ENCODE data around the gene RBM26. TPM values are rescaled to one million over a fixed set of nuclear protein-coding genes. Genes with fewer than 3 reads are reported as not detected.

Gene RBM26
- total and polyA plus RNA-seq, 2 of the 4 experiments (the other 2 are of a cell fraction): 17.6 to 18.1 TPM

DNA sequence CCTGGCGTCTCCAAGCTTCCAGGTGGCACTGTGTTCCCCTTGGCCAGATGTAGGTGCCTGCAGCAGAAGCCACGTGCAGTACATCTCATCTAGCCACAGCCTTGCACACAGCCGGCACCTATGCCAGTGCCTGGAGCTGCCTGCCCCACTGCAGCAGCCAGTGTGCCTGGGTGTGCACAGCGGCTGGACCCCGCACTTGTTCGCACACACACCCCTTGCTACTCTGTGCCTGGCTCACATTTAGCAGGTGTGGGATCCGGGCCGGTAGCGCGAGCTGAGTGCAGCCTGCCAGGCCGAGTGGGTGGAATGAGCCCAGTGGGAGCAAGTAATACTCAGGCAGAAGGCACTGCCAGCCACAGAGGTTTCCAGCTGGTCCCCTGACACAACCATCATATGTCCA is 26.9 kb upstream of the RBM26 start:
- 98% methylated on average over 11 of the region's 11 CpGs; no CpG with 5 or more reads in 1 of the 2 experiments for WGBS, 2 experiments (ENCODE audit: extremely low coverage in 2 of 2, insufficient read length in 1 of 2)
- H3K4me2 ChIP-seq (ENCODE audit: low read depth, low read length): no peak overlapping the region
- no peak overlapping the region for H2AK5ac ChIP-seq (ENCODE audit: low read depth, low read length)
- no TSS peak for BruUV-seq (replicated peaks)
- H4K20me1 ChIP-seq (ENCODE audit: insufficient read depth, low read length): no peaks in the 10 kb centered on the region
- no peak overlapping the region for H2BK15ac ChIP-seq (ENCODE audit: low read depth, low read length)
- peaks cover 2% of the 10 kb centered on the region; the same call in 1 of the 2 replicates for H3K4me1 ChIP-seq (ENCODE audit: control insufficient read depth, insufficient read depth, low read length)
- no peaks in the 10 kb centered on the region for H3K9me3 ChIP-seq (ENCODE audit: control insufficient read depth, insufficient read depth, low read length)
- H3K27ac ChIP-seq (ENCODE audit: insufficient read depth, low read length): no peak overlapping the region
- H3K56ac ChIP-seq (ENCODE audit: extremely low read depth, insufficient read depth, low read length): no peak overlapping the region
- H2AK9ac ChIP-seq (replicated peaks; ENCODE audit: low read depth, low read length, poor library complexity): peak overlapping the region; percentile 48
- DNase-seq (no peak), ATAC-seq (ENCODE audit: low read depth) (no peak)
- H4K8ac ChIP-seq (ENCODE audit: low read depth in 2 of 2, low read length in 2 of 2): no peak overlapping the region
- H3K4me3 ChIP-seq (ENCODE audit: insufficient read depth, low read depth, low read length): no peak overlapping the region
- in situ Hi-C loops (cut with MboI; ENCODE audit: low sequenced_read_pairs): no loop called here
- no peaks in the 10 kb centered on the region for H3K9me1 ChIP-seq (ENCODE audit: insufficient read depth, low read length)
- intact Hi-C loops (cut with micrococcal nuclease): no loop called here
- H4K91ac ChIP-seq (ENCODE audit: insufficient read depth, low read depth, low read length): no peak overlapping the region
- no peak overlapping the region for H3K9ac ChIP-seq (ENCODE audit: low read depth, low read length)
- H3K36me3 ChIP-seq (ENCODE audit: control insufficient read depth, insufficient read depth, low read length): no peaks in the 10 kb centered on the region
- no peak overlapping the region for H3K4ac ChIP-seq (ENCODE audit: low read depth, low read length)
- H2BK120ac ChIP-seq (ENCODE audit: low read depth, low read length): no peak overlapping the region
- H2BK5ac ChIP-seq (ENCODE audit: low read depth, low read length, poor library complexity, severe bottlenecking): no peak overlapping the region
- H3K14ac ChIP-seq (replicated peaks; ENCODE audit: low read depth, low read length): no peak overlapping the region
- H3K23ac ChIP-seq (ENCODE audit: low read depth, low read length): no peak overlapping the region
- H4K5ac ChIP-seq (ENCODE audit: low read depth, low read length): no peak overlapping the region
- POLR2A ChIA-PET (ENCODE audit: unreplicated experiment): interaction anchor here (0.6 kb wide), 1 partner anchor 25 kb away, joined by 3 read pairs; no protein-coding TSS in a partner anchor
- H2BK20ac ChIP-seq (ENCODE audit: low read depth, low read length): no peak overlapping the region
- dilution Hi-C loops (cut with HindIII; ENCODE audit: low sequenced_read_pairs, unreplicated experiment): loop anchor here (25.0 kb wide), 1 partner anchor 104 kb away; no protein-coding TSS in a partner anchor
- no peak overlapping the region for H3K18ac ChIP-seq (ENCODE audit: low read depth, low read length)
- H3K27me3 ChIP-seq (ENCODE audit: control insufficient read depth, insufficient read depth, low read length): no peaks in the 10 kb centered on the region
- TF ChIP-seq RAD21 (IDR thresholded peaks at IDR 0.05; ENCODE audit: low read length) (no peak), FOS (IDR thresholded peaks at IDR 0.05; ENCODE audit: low read depth, low read length) (no peak), MXI1 (IDR thresholded peaks at IDR 0.05; ENCODE audit: borderline replicate concordance, low read depth, low read length) (no peak), MAZ (IDR thresholded peaks at IDR 0.05; ENCODE audit: borderline replicate concordance, low read depth, low read length) (no peak), USF2 (IDR thresholded peaks at IDR 0.05; ENCODE audit: low read depth, low read length) (no peak), RCOR1 (IDR thresholded peaks at IDR 0.05; ENCODE audit: insufficient replicate concordance, low read length) (no peak), CHD1 (IDR thresholded peaks at IDR 0.05; ENCODE audit: low read depth, low read length) (no peak), CTCF (conservative IDR thresholded peaks at IDR 0.05; ENCODE audit: low read depth, low read length) (no peak), RFX5 (IDR thresholded peaks at IDR 0.05; ENCODE audit: low read depth, low read length) (no peak), NFE2L2 (IDR thresholded peaks at IDR 0.05; ENCODE audit: low read depth, low read length) (no peak), ELK1 (IDR thresholded peaks at IDR 0.05; ENCODE audit: borderline replicate concordance, low read depth, low read length) (no peak), BHLHE40 (IDR thresholded peaks at IDR 0.05; ENCODE audit: low read depth, low read length) (no peak), POLR2A (IDR thresholded peaks at IDR 0.05; ENCODE audit: low read depth, low read length) (no peak), SMC3 (IDR thresholded peaks at IDR 0.05; ENCODE audit: low read depth, low read length) (no peak), CEBPB (IDR thresholded peaks at IDR 0.05; ENCODE audit: low read depth, low read length) (no peak), MAFK (IDR thresholded peaks at IDR 0.05; ENCODE audit: low read depth, low read length) (no peak)
- no peak overlapping the region for H2AFZ ChIP-seq (replicated peaks; ENCODE audit: low read length, poor library complexity)
- CTCF ChIA-PET: no interaction called here
- H3K79me1 ChIP-seq (ENCODE audit: low read depth in 1 of 2, low read length in 2 of 2): no peaks in the 10 kb centered on the region

Measured in IMR-90 (cell line).